Keratinocyte (primary cell): Measurements from ENCODE around the gene TARDBP.

ENCODE experiments used
- EZH2 ChIP-seq: IDR thresholded peaks from one replicate; pipeline ENCODE4 v1.6.1; 2012; ENCODE audit warnings: inconsistent platforms, mild to moderate bottlenecking, low read length, moderate library complexity
- TF ChIP-seq, protein P1 (sequence below), 3 experiments: IDR thresholded peaks in 1 of 3; conservative IDR thresholded peaks in 1 of 3; optimal IDR thresholded peaks in 1 of 3; 2 replicates in 2 of 3; 3 replicates in 1 of 3; pipeline versions ENCODE3 to v1.5.1; 2011; ENCODE audit warnings: low read length in 3 of 3, mild to moderate bottlenecking in 3 of 3, moderate library complexity in 2 of 3, control low read depth in 1 of 3, inconsistent platforms in 1 of 3; ENCODE audit not compliant: insufficient read depth in 2 of 3; ENCODE audit errors: extremely low read depth in 1 of 3

DNA sequence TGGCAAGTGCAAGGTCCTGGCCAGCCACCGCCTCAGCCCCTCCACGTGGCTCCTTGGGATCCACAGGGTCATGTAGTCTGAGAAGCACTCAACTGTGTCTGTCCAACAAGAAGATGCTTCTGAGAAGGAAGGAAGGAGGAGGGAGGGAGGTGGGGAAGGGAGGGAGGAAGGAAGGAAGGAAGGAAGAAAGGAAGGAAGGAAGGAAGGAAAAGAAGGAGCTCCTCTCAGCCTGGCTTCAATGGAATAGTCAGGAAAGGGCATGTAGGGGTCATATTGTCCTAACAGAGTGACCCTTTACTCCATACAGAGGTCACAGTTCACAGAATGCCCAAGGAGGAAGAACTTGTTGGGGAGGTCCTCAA is 42.5 kb upstream of the TARDBP start:
- TF ChIP-seq, protein P1, sequence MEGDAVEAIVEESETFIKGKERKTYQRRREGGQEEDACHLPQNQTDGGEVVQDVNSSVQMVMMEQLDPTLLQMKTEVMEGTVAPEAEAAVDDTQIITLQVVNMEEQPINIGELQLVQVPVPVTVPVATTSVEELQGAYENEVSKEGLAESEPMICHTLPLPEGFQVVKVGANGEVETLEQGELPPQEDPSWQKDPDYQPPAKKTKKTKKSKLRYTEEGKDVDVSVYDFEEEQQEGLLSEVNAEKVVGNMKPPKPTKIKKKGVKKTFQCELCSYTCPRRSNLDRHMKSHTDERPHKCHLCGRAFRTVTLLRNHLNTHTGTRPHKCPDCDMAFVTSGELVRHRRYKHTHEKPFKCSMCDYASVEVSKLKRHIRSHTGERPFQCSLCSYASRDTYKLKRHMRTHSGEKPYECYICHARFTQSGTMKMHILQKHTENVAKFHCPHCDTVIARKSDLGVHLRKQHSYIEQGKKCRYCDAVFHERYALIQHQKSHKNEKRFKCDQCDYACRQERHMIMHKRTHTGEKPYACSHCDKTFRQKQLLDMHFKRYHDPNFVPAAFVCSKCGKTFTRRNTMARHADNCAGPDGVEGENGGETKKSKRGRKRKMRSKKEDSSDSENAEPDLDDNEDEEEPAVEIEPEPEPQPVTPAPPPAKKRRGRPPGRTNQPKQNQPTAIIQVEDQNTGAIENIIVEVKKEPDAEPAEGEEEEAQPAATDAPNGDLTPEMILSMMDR (optimal IDR thresholded peaks at IDR 0.05 in 1 of 3, IDR thresholded peaks at IDR 0.05 in 1 of 3, conservative IDR thresholded peaks at IDR 0.05 in 1 of 3; ENCODE audit: extremely low read depth in 1 of 3, insufficient read depth in 2 of 3, low read length in 3 of 3), result no peak
- no peak for TF ChIP-seq EZH2
